NOMO-1 (cell line): ENCODE measurements around the gene ZC3H12C.

Experiments
- DNase-seq, 2 experiments: peaks; one replicate each; lab custom pipeline; 2025; ENCODE audit not compliant: unreplicated experiment in 2 of 2; lab: John Stamatoyannopoulos, UW

The ZC3H12C gene

DNA sequence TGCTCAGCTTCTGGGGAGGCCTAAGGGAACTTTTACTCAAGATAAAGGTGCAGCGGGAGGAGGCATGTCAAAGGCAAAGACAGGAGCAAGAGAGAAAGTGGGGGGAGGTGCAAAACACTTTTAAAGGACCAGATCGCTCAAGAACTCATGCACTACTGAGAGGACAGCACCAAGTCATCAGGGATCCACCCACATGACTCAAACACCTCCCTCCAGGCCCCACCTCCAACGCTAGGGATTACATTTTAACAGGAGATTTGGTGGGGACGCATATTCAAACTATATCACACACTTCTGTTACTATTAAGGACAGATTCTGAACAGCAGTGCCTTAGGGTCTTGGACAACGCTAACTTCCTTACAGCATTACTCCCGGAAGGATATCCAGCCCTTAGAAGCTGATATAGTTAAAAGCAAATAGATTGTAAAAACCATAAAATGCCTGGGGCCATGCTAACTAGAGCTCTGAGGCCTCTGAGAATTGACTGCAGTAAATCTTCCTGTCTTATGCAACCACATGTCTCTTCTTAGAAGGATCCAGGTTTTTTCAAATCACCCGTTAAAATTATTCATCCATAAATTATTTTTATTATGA is 16.7 kb upstream of the ZC3H12C start:
- DNase-seq: peak; percentile 47 to 51

DNA sequence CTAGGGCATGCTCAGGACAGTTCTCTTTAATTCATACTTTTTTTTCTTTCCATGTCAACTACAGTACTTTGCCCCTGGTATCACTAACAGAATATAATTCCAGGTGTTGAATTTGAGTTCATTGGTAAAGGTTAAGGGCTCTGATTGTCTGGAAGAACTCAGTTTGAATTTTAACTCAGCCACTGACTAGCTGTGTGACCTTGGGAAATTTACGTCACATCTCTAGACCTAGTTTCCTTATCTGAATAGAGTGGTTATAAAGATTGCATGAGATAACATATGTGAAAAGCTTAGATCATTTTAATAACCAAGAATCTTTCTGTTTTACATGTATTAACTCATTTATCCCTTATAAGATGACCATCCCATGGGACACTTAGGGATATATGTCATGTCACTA is 15.8 kb upstream of the ZC3H12C start:
- no peak for DNase-seq

DNA sequence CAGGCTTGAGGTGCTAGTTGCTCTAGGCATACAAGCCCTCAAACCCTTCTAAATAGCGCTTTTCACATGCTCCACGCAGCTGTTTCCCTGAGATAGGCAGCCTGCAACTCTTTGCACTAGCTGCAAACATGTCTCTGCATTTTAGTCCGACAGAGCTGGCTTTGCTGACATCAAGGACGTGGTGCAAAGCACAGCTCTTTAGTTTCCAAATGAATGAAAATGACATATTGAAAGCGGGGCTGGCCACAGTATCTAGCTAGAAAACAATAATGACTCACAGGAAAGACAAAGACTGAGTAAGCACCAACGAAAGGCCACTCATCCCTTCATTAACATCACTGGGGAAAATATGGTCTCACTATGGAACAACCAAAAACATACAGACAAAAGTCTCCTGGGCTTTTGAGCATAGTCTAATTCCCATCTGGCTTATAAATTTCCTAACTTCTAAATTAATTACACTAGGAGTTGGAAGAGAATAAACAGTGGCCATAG is 15.3 kb upstream of the ZC3H12C start:
- peak in 1 of 2 experiments; percentile 37 for DNase-seq

DNA sequence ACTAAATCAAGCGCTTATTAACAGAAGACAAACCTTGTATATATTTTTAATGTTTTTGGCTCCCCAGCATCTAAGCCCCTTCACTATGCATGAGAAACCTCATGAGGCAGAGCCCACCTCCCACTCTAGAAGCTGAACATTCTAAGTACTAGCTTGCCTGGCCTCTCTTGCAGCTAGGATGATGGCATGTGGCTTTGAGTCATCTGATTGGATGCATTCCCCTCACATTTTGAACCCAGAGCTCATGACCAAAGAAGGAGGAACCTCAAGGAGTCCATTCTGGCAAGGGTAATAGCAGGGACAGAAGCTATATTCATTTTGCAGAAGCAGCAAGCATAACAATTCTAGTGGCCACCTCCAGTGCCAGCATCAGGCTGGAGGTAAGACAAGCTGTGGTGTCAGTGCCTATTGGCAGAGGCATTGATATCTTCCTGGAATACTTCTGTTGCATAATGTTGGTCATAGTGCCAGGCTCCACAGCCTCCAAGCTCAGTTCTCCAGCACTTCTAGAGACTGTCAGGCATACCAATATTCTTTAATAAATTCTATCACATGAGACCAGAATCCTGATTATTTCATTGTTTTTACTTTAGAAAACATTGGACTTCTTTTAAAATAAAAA is 14.2 kb upstream of the ZC3H12C start:
- DNase-seq: no peak

DNA sequence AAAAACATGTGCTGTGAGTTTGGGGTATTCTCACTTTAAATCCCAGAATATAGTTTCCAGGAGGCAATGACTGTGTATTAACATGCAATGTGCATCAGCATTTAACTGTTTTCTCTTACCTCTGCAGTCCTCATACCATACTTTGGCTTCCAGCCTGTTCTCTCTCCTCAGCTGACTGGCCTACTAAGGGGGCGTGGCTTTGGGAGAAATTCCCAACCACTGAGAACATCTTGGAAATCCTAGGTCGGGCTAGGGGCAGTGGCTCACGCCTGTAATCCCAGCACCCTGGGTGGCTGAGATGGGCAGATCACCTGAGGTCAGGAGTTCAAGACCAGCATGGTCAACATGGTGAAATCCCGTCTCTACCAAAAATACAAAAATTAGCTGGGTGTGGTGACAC is 13.5 kb upstream of the ZC3H12C start:
- DNase-seq: no peak

DNA sequence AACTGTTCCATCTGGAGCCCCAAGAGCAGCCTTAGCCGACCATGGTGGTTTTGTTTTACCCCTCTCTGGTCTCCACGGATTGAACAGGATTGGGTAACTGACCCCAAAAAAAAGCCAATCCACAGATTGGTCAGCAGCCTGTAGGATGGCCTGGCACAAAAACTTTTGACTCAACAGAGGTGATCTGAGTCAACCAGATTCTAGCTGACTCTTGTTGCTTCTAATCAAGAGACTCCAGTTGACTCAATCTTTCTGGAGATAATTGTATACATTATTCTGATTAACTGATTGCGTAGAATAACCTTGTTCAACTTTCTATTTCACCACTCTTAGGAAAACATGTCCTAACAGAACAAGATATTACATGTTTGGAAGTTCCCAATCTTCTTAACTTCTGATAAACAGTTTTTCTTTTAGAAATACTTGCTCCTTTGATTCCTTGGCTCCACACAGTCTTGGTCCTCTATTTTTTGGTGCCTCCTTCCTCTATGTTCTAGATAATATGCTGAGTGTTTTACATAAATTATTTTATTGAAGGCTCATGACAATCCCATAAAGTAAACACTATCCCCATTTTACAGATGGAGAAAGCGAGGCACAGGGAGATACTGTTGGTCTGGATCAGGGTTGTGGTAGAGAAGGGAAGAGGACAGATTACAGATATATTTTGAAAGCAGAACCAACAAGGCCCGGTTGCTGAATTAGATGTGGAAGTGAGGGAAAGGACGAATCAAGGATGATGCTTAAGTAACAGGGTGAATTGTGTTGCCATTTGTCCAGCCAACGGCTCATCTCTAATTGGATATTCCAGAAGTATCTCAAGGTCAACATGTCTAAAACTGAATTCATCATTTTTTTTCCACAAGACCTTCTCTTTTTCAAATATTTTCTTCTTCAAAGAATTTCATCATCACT is 11.5 kb upstream of the ZC3H12C start:
- no peak for DNase-seq

- DNase-seq: no peak
These were observed 10.3 kb upstream of the ZC3H12C start for GRCh38 chr11:110082899-110083298.

DNA sequence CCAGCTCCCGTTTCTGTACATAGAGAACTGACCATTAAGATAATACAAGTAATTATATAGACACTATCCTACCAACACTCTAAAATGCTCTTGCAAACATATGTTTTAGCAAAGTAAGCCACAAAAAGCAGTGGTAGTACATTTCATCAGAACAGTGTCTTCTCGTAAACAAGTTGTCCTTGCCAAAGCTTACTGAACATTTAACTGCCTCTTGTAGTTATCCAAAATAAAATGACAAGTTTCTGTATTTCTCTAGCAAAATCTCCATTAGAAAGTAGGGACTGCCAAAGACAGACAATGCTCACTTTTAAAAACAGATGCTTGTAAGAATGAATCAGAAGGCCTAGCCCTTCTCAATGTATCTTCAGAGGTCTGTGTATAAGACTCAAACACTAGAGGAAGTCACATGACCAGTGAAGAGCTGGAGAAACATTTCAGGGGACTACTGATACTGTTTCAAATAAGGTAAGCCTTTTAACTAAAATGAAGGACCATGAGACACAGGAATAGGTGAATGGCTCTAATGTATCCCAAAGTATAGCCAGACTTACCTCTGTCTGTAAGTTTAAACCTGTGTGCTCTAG is 7.8 kb upstream of the ZC3H12C start:
- DNase-seq: no peak

GRCh38 chr11:110086892-110087309 is 6.3 kb upstream of the ZC3H12C start:
- DNase-seq: peak in 1 of 2 experiments; percentile 22

- no peak for DNase-seq
These were observed 5.2 kb upstream of the ZC3H12C start for GRCh38 chr11:110087812-110088534.

- DNase-seq: no peak
These were observed 4.5 kb upstream of the ZC3H12C start for GRCh38 chr11:110088535-110089344.

GRCh38 chr11:110089617-110090282 is 3.4 kb upstream of the ZC3H12C start:
- DNase-seq: no peak

- no peak for DNase-seq
These were observed 2.6 kb upstream of the ZC3H12C start for GRCh38 chr11:110090466-110091026.

- no peak for DNase-seq
These were observed 1.1 kb upstream of the ZC3H12C start for GRCh38 chr11:110092111-110092514.

GRCh38 chr11:110093407-110094297 is 460 bp downstream of the ZC3H12C start:
- DNase-seq: peak; percentile 20 to 33

- no peak for DNase-seq
These were observed 1.4 kb downstream of the ZC3H12C start for GRCh38 chr11:110094298-110095285.

- no peak for DNase-seq
These were observed 2.4 kb downstream of the ZC3H12C start for GRCh38 chr11:110095554-110095953.
